PFSK-1 (cell line): ENCODE results near the gene E2F1.

ENCODE experiments used
- FOXP2 ChIP-seq: optimal IDR thresholded peaks from 2 replicates; pipeline ENCODE3; 2011; ENCODE audit warnings: borderline replicate concordance, control low read depth, inconsistent platforms; ENCODE audit not compliant: insufficient read depth; ENCODE audit errors: extremely low read length, extremely low read depth
- POLR2AphosphoS5 ChIP-seq: IDR thresholded peaks from 2 replicates; pipeline ENCODE4 v1.6.1; 2012; ENCODE audit warnings: low read depth, mild to moderate bottlenecking, control low read depth, low read length, moderate library complexity
- SIN3A ChIP-seq: IDR thresholded peaks from 2 replicates; pipeline ENCODE4 v1.6.1; 2012; ENCODE audit warnings: mild to moderate bottlenecking, low read length, moderate library complexity, borderline replicate concordance; ENCODE audit not compliant: insufficient read depth
- TAF1 ChIP-seq: IDR thresholded peaks from 2 replicates; pipeline ENCODE4 v1.6.1; 2012; ENCODE audit warnings: low read length, control low read depth, borderline replicate concordance; ENCODE audit not compliant: insufficient read depth
- TF ChIP-seq, protein P1 (sequence below), 2 experiments: IDR thresholded peaks; 2 replicates each; pipeline versions ENCODE4 v1.6.1 to v1.8.0; 2011 to 2012; ENCODE audit warnings: low read depth in 2 of 2, low read length in 2 of 2, control low read depth in 1 of 2, inconsistent platforms in 1 of 2, mild to moderate bottlenecking in 1 of 2, moderate library complexity in 1 of 2; ENCODE audit not compliant: insufficient read depth in 1 of 2

The E2F1 gene

GRCh38 chr20:33681728-33682353 lies 4.3 kb downstream of the E2F1 start:
- no peak for TF ChIP-seq FOXP2
- TF ChIP-seq, protein P1, sequence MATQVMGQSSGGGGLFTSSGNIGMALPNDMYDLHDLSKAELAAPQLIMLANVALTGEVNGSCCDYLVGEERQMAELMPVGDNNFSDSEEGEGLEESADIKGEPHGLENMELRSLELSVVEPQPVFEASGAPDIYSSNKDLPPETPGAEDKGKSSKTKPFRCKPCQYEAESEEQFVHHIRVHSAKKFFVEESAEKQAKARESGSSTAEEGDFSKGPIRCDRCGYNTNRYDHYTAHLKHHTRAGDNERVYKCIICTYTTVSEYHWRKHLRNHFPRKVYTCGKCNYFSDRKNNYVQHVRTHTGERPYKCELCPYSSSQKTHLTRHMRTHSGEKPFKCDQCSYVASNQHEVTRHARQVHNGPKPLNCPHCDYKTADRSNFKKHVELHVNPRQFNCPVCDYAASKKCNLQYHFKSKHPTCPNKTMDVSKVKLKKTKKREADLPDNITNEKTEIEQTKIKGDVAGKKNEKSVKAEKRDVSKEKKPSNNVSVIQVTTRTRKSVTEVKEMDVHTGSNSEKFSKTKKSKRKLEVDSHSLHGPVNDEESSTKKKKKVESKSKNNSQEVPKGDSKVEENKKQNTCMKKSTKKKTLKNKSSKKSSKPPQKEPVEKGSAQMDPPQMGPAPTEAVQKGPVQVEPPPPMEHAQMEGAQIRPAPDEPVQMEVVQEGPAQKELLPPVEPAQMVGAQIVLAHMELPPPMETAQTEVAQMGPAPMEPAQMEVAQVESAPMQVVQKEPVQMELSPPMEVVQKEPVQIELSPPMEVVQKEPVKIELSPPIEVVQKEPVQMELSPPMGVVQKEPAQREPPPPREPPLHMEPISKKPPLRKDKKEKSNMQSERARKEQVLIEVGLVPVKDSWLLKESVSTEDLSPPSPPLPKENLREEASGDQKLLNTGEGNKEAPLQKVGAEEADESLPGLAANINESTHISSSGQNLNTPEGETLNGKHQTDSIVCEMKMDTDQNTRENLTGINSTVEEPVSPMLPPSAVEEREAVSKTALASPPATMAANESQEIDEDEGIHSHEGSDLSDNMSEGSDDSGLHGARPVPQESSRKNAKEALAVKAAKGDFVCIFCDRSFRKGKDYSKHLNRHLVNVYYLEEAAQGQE (IDR thresholded peaks at IDR 0.05; ENCODE audit: insufficient read depth in 1 of 2, low read depth in 2 of 2, low read length in 2 of 2), result no peak
- no peak for TF ChIP-seq SIN3A
- no peak for TF ChIP-seq TAF1
- TF ChIP-seq POLR2AphosphoS5, result no peak

GRCh38 chr20:33681288-33681687 lies 4.9 kb downstream of the E2F1 start:
- TF ChIP-seq POLR2AphosphoS5, result no peak
- TF ChIP-seq SIN3A, result no peak
- TF ChIP-seq, protein P1 (IDR thresholded peaks at IDR 0.05; ENCODE audit: insufficient read depth in 1 of 2, low read depth in 2 of 2, low read length in 2 of 2), result no peak
- TF ChIP-seq TAF1, result no peak

- TF ChIP-seq SIN3A (no peak), TAF1 (no peak), POLR2AphosphoS5 (no peak), FOXP2 (no peak)
- TF ChIP-seq, protein P1 (IDR thresholded peaks at IDR 0.05; ENCODE audit: insufficient read depth in 1 of 2, low read depth in 2 of 2, low read length in 2 of 2), result no peak
Measured at GRCh38 chr20:33680686-33681085, 5.5 kb downstream of the E2F1 start.

- no peak for TF ChIP-seq SIN3A
- TF ChIP-seq, protein P1 (IDR thresholded peaks at IDR 0.05; ENCODE audit: insufficient read depth in 1 of 2, low read depth in 2 of 2, low read length in 2 of 2), result no peak
- no peak for TF ChIP-seq POLR2AphosphoS5
- no peak for TF ChIP-seq FOXP2
- no peak for TF ChIP-seq TAF1
Measured at GRCh38 chr20:33679758-33680485, 6.3 kb downstream of the E2F1 start.
